DLD1 (cell line): Measurements from ENCODE around the gene ADGRV1.
"Not testable (repeated sequence)": the region's sequence is repeated elsewhere in the genome, so short reads cannot be mapped to it uniquely, and the experiment has no call there.

Experiments used
- in situ Hi-C: cut with HindIII; loops from 2 replicates; pipeline ENCODE4 v1.10.0; 2017; ENCODE audit warnings: low sequenced_read_pairs

The ADGRV1 gene

GRCh38 chr5:90641528-90641927 is 82.9 kb downstream of the ADGRV1 start:
- in situ Hi-C loops: no loop called here

GRCh38 chr5:90642706-90643229 is 84.2 kb downstream of the ADGRV1 start:
- in situ Hi-C loops: no loop called here

- in situ Hi-C loops: no loop called here
Observed at GRCh38 chr5:90644132-90644531, 85.5 kb downstream of the ADGRV1 start.

DNA sequence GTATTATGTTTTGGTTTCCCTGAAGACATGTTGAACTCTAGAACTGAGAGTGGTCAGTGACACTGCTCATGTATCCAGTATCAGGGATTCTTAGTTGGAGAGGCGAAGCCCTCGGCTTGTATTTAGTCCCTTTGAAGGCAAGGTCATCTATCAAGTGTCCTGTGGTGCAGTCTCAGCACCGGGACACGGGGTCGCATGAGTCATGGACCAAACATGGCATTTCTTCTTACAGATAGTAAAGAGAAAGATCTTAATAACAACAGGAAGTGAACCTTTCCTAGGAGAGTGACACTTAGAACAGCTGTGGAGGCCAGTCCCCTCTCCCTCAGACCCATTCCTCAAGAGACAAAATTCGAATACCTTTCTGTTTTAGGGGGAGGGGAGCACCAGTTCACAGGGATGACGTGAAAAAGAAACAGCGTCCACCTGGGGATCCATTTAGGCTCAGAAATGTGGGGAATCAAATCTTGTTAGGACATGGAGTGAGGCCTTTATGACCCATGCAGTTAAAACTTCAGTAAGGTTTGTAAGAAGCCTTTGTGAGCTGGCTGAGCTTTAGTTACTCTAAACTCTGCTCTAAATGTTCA is 86.5 kb downstream of the ADGRV1 start:
- in situ Hi-C loops: no loop called here

DNA sequence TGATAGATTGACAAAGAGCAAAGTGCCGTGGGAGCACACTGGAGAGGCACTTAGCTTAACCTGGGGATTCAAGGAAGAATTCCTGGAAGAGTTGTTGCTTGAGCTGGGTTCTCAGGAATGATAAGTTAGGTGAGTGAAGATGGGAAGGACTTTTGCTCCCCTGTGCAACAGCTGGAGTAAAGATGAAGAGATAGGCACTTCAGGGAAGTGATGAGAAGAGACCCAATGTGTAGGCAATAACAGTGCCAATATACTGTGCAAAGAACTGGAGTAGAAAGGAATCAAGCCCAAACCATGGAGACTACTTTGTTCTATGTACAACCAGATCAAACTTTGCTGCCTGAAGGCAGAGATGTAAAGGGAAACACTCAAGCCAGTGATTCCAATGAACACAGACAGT is 92.2 kb downstream of the ADGRV1 start:
- in situ Hi-C loops: no loop called here

DNA sequence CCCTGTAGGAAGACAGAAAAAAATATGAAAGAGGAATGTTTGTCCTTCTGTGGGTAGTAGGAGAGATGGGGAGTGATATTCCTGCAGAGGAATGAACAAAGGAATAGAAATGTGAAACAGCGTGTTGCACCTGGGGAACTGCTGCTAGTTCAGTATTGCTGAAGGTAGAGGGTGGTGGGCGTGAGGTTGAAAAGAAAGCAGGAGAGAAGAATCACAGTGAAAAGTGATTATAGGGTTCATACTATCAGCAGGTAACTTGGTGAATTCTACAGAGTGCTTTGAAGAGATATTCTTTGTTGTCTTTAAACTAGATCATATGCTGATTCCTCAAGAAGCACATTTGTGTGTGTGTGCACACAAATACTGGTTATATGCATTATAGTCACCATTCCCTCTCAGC is 95.6 kb downstream of the ADGRV1 start:
- in situ Hi-C loops: no loop called here

DNA sequence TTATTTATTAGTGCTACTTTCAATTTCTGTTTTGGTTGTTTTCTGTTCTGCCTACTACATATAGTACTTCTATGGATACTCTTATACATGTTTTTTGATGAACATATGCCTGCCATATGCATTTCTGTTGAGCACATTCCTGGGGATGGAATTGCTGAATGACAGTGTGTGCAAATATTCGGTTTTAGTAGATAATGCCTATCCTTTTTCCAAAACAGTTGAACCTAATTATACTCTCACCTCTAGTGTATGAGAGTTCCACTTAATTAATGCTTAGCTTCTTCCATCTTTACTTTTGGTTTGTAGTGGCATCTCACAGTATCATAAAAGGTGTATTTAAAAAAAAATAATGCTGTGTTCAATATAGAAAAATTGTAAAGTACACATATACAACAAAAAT is 96.8 kb downstream of the ADGRV1 start:
- in situ Hi-C loops: no loop called here

DNA sequence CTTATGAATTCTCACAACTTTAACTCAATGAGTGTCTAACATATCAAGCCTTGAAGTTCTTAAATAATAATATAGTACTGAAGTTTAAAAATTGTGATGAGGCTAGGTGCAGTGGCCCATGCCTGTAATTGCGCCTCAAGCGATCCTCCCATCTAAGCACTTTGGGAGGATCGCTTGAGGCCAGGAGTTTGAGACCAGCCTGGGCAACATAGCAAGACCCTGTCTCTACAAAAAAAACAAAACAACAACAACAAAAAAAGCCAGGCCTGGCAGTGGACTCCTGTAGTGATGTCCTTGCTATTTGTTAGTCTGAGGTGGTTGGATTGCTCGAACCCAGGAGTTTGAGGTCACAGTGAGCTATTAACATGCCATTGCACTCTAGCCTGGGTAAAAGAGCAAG is 98.4 kb downstream of the ADGRV1 start:
- in situ Hi-C loops: no loop called here

DNA sequence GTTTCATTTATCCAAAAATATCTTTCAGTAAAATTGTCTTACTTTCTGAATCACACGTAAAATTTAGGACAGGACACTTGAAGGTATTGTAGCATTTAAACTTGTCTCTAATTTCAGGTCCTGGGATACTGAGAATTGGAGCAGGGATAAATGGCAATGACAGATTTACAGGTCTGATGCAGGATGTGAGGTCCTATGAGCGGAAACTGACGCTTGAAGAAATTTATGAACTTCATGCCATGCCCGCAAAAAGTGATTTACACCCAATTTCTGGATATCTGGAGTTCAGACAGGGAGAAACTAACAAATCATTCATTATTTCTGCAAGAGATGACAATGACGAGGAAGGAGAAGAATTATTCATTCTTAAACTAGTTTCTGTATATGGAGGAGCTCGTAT is 99.2 kb downstream of the ADGRV1 start:
- in situ Hi-C loops: no loop called here

GRCh38 chr5:90658620-90659019 is 100.0 kb downstream of the ADGRV1 start:
- in situ Hi-C loops: no loop called here

DNA sequence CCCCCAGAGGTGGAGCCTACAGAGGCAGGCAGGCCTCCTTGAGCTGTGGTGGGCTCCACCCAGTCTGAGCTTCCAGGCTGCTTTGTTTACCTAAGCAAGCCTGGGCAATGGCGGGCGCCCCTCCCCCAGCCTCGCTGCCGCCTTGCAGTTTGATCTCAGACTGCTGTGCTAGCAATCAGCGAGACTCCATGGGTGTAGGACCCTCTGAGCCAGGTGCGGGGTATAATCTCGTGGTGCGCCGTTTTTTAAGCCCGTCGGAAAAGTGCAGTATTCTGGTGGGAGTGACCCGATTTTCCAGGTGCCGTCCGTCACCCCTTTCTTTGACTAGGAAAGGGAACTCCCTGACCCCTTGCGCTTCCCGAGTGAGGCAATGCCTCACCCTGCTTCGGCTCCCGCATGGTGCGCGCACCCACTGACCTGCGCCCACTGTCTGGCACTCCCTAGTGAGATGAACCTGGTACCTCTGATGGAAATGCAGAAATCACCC is 109.5 kb downstream of the ADGRV1 start:
- in situ Hi-C loops: not testable (repeated sequence)

DNA sequence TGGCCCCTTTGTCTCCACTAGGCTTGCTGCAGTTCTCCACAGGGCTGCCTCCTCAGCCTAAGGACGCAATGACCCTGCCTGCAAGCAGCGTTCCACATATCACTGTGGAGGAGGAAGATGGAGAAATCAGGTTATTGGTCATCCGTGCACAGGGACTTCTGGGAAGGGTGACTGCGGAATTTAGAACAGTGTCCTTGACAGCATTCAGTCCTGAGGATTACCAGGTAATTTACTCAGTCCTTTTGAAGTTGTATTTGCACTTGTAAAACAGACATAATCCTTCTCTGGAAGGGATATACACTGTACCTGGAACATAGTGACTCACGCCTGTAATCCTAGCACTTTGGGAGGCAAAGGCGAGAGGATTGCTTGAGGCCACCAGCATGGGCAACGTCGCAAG is 116.6 kb downstream of the ADGRV1 start:
- in situ Hi-C loops: no loop called here

DNA sequence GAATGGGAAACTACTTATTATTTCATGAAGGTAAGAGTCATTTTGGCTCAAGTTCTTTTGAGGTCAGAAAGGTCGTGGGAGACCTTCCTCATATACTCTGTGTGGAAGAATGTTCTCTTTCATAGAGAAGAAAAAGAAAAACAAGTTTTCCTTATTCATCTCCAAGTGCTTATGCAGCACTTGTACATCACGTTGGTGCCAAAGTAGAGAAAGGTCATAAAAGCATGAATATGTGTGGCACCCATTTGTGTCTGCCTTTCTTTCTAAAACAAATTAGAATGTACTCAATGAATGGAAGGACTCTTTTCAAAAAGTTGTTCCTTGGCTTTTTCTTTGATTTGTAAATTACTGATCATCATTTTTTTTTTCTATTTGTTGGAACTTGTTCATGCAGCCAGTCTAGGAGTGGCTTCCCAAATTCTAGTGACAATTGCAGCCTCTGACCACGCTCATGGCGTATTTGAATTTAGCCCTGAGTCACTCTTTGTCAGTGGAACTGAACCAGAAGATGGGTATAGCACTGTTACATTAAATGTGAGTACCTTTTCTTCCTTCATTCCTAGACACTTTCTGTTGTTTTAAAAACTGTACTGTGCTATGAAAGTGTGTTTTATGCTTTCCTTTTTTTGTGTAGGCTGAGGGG is 122.4 kb downstream of the ADGRV1 start:
- in situ Hi-C loops: no loop called here

GRCh38 chr5:90682278-90682677 is 123.7 kb downstream of the ADGRV1 start:
- in situ Hi-C loops: no loop called here

DNA sequence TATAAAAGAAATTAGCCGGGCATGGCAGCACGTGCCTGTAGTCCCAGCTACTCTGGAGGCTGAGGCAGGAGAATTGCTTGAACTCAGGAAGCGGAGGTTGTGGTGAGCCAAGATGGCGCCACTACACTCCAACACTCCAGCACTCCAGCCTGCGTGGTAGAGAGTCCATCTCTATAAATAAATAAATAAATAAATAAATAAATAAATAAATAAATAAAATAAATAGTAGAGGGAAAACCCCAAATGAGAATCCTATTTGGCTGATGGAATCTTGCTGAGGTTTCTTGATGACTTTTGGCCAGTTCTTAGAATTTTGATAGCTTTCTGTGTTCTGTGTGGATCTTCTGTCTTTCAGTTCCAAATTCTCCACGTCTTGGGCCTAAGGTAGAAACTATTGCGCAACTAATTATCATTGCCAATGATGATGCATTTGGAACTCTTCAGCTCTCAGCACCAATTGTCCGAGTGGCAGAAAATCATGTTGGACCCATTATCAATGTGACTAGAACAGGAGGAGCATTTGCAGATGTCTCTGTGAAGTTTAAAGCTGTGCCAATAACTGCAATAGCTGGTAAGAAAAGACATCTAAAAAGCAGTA is 126.9 kb downstream of the ADGRV1 start:
- in situ Hi-C loops: no loop called here

DNA sequence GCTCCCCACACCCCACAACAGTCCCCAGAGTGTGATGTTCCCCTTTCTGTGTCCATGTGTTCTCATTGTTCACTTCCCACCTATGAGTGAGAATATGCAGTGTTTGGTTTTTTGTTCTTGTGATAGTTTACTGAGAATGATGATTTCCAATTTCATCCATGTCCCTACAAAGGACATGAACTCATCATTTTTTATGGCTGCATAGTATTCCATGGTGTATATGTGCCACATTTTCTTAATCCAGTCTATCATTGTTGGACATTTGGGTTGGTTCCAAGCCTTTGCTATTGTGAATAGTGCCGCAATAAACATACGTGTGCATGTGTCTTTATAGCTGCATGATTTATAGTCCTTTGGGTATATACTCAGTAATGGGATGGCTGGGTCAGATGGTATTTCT is 127.8 kb downstream of the ADGRV1 start:
- in situ Hi-C loops: not testable (repeated sequence)

DNA sequence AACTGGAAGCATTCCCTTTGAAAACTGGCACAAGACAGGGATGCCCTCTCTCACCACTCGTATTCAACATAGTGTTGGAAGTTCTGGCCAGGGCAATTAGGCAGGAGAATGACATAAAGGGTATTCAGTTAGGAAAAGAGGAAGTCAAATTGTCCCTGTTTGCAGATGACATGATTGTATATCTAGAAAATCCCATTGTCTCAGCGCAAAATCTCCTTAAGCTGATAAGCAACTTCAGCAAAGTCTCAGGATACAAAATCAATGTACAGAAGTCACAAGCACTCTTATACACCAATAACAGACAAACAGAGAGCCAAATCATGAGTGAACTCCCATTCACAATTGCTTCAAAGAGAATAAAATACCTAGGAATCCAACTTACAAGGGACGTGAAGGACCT is 128.9 kb downstream of the ADGRV1 start:
- in situ Hi-C loops: not testable (repeated sequence)

- in situ Hi-C loops: no loop called here
Observed at GRCh38 chr5:90689064-90689463, 130.5 kb downstream of the ADGRV1 start.

- in situ Hi-C loops: no loop called here
Observed at GRCh38 chr5:90690307-90690706, 131.7 kb downstream of the ADGRV1 start.

DNA sequence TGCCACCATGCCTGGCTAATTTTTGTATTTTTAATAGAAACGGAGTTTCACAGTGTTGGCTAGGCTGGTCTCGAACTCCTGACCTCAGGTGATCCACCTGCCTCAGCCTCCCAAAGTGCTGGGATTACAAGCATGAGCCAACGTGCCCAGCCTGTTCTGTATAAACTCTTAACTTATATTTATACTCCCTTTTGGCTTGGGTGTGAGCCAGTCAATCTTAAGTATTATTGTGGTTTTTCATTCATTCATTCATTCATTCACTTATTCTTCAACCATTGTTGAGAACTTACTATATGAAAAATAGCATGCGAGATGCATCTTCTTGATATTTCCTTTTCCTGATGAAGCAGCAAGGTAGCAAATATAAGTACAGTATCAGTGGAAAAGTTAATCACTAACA is 132.9 kb downstream of the ADGRV1 start:
- in situ Hi-C loops: no loop called here

DNA sequence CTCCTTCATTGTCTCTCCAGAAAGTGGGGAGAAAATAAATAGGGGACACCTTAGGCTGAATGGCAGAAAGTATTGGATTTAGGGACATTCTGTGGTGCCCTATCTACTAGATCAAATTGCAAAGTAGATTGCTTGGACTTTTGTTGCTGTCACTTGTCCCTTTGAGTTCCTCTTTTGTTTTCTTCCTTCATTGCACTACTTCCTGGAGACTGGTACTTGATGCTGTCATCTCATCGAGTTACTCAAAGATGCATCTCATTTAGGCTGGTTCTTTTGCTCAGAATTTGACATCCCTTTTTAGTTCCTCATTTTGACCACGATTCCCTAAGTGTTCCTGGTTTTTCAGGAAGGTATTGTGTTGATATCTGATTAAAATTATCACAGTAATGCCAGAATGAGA is 137.6 kb downstream of the ADGRV1 start:
- in situ Hi-C loops: no loop called here

GRCh38 chr5:90700299-90700698 is 141.7 kb downstream of the ADGRV1 start:
- in situ Hi-C loops: no loop called here
